ENCODE data around the gene MOB3B.
A peak's percentile ranks its signal among the peaks of the same experiment; 100 is the strongest.

MOB3B gene

GRCh38 chr9:27541740-27542139 is 12.1 kb upstream of the MOB3B start:
- DNase-seq (ENCODE audit: low spot score), result no peak

- no peak for DNase-seq (ENCODE audit: low spot score)
These were observed 10.9 kb upstream of the MOB3B start for GRCh38 chr9:27540502-27540901.

- no peak for DNase-seq (ENCODE audit: low spot score)
These were observed 10.1 kb upstream of the MOB3B start for GRCh38 chr9:27539479-27540441.

- DNase-seq (ENCODE audit: low spot score), result no peak
These were observed 9.0 kb upstream of the MOB3B start for GRCh38 chr9:27538647-27539046.

GRCh38 chr9:27537756-27538155 is 8.1 kb upstream of the MOB3B start:
- DNase-seq (ENCODE audit: low spot score), result no peak

- no peak for DNase-seq (ENCODE audit: low spot score)
These were observed 7.4 kb upstream of the MOB3B start for GRCh38 chr9:27537027-27537435.

- no peak for DNase-seq (ENCODE audit: low spot score)
These were observed 6.6 kb upstream of the MOB3B start for GRCh38 chr9:27536168-27536567.

GRCh38 chr9:27535701-27536118 is 6.1 kb upstream of the MOB3B start:
- DNase-seq (ENCODE audit: low spot score), result no peak

- no peak for DNase-seq (ENCODE audit: low spot score)
These were observed 5.1 kb upstream of the MOB3B start for GRCh38 chr9:27534658-27535209.

GRCh38 chr9:27534131-27534530 is 4.5 kb upstream of the MOB3B start:
- DNase-seq (ENCODE audit: low spot score), result no peak

GRCh38 chr9:27533311-27533710 is 3.7 kb upstream of the MOB3B start:
- DNase-seq (ENCODE audit: low spot score), result no peak

GRCh38 chr9:27532046-27532445 is 2.4 kb upstream of the MOB3B start:
- no peak for DNase-seq (ENCODE audit: low spot score)

GRCh38 chr9:27530915-27531755 is 1.5 kb upstream of the MOB3B start:
- DNase-seq (ENCODE audit: low spot score), result no peak

- peak; percentile 21 for DNase-seq (ENCODE audit: low spot score)
These were observed 713 bp downstream of the MOB3B start for GRCh38 chr9:27528886-27529315.

GRCh38 chr9:27528076-27528885 is 1.3 kb downstream of the MOB3B start:
- DNase-seq (ENCODE audit: low spot score), result peak; percentile 41

- no peak for DNase-seq (ENCODE audit: low spot score)
These were observed 1.9 kb downstream of the MOB3B start for GRCh38 chr9:27527702-27528075.

- no peak for DNase-seq (ENCODE audit: low spot score)
These were observed 5.4 kb downstream of the MOB3B start, which contains the start of gene IFNK for GRCh38 chr9:27524236-27524635. Gene IFNK, plus strand, starts transcription at chr9:27524290. Its CDS starts 47 bp downstream, at chr9:27524337.

GRCh38 chr9:27523141-27523540 is 6.5 kb downstream of the MOB3B start:
- DNase-seq (ENCODE audit: low spot score), result no peak

- no peak for DNase-seq (ENCODE audit: low spot score)
These were observed 8.6 kb downstream of the MOB3B start for GRCh38 chr9:27520986-27521385.

GRCh38 chr9:27519466-27520465 is 9.8 kb downstream of the MOB3B start:
- no peak for DNase-seq (ENCODE audit: low spot score)
